IMR-90 (cell line): ENCODE measurements around the gene BRME1. TPM values are rescaled to one million over a fixed set of nuclear protein-coding genes. Genes with fewer than 3 reads are reported as not detected.
A peak's percentile ranks its signal among the peaks of the same experiment; 100 is the strongest.

Experiments
- ATAC-seq: fragments of 200-7000 bp; cut with Tn5 transposase; 2 replicates; pipeline ENCODE4 v1.9.1; 2020; ENCODE audit warnings: low read depth, mild to moderate bottlenecking, moderate library complexity
- BruUV-seq: library from RNA; stranded (reverse); fragments of 400-500 nt; replicated peaks from 2 replicates; lab custom pipeline; 2021; lab: Mats Ljungman, UMichigan
- CTCF ChIA-PET: fragments of 300-600 bp; formaldehyde crosslinking; extraction: SDS; loops from one replicate; lab custom pipeline; 2021; ENCODE audit warnings: antibody characterized with exemption; lab: Yijun Ruan, JAX
- POLR2A ChIA-PET: fragments of 300-600 bp; sonication (Branson Sonifier 250); formaldehyde crosslinking; loops from one replicate; lab custom pipeline; 2022; ENCODE audit warnings: antibody characterized with exemption; ENCODE audit not compliant: unreplicated experiment; lab: Charles Lee
- DNase-seq: peaks from one replicate; pipeline ENCODE4 v3.0.0; 2013
- H2AFZ ChIP-seq: replicated peaks from 2 replicates; pipeline ENCODE3; 2013; ENCODE audit warnings: low read length, mild to moderate bottlenecking; ENCODE audit not compliant: poor library complexity
- H2AK5ac ChIP-seq: 2 replicates; pipeline ENCODE4 v1.6.1; 2013; ENCODE audit warnings: low read depth, low read length, inconsistent platforms
- H2AK9ac ChIP-seq: replicated peaks from 2 replicates; pipeline ENCODE3; 2013; ENCODE audit warnings: mild to moderate bottlenecking, low read depth, low read length, moderate library complexity; ENCODE audit not compliant: poor library complexity
- H2BK120ac ChIP-seq: 2 replicates; pipeline ENCODE4 v1.6.1; 2013; ENCODE audit warnings: low read depth, low read length, inconsistent platforms
- H2BK15ac ChIP-seq: 3 replicates; pipeline ENCODE4 v1.6.1; 2013; ENCODE audit warnings: low read depth, low read length, inconsistent platforms
- H2BK20ac ChIP-seq: 2 replicates; pipeline ENCODE4 v1.6.1; 2013; ENCODE audit warnings: low read depth, mild to moderate bottlenecking, inconsistent platforms, low read length, moderate library complexity
- H2BK5ac ChIP-seq: 2 replicates; pipeline ENCODE4 v1.6.1; 2013; ENCODE audit warnings: mild to moderate bottlenecking, low read depth, low read length, inconsistent platforms; ENCODE audit not compliant: poor library complexity, severe bottlenecking
- H3K14ac ChIP-seq: replicated peaks from 2 replicates; pipeline ENCODE4 v1.6.1; 2013; ENCODE audit warnings: low read depth, low read length, inconsistent platforms
- H3K18ac ChIP-seq: 2 replicates; pipeline ENCODE4 v1.6.1; 2013; ENCODE audit warnings: low read depth, low read length, control low read depth
- H3K23ac ChIP-seq: 2 replicates; pipeline ENCODE4 v1.6.1; 2013; ENCODE audit warnings: low read depth, low read length, inconsistent platforms
- H3K27ac ChIP-seq: 2 replicates; pipeline ENCODE4 v1.5.1; 2013; ENCODE audit warnings: mild to moderate bottlenecking, control low read depth, low read length; ENCODE audit not compliant: insufficient read depth
- H3K27me3 ChIP-seq: 2 replicates; pipeline ENCODE4 v1.6.1; 2013; ENCODE audit warnings: low read length; ENCODE audit not compliant: control insufficient read depth, insufficient read depth
- H3K36me3 ChIP-seq: 2 replicates; pipeline ENCODE4 v1.6.1; 2013; ENCODE audit warnings: low read length, mixed read lengths; ENCODE audit not compliant: control insufficient read depth, insufficient read depth
- H3K4ac ChIP-seq: 2 replicates; pipeline ENCODE4 v1.6.1; 2013; ENCODE audit warnings: low read depth, low read length, inconsistent platforms
- H3K4me1 ChIP-seq: 2 replicates; pipeline ENCODE4 v1.6.1; 2013; ENCODE audit warnings: low read length, mixed read lengths; ENCODE audit not compliant: control insufficient read depth, insufficient read depth
- H3K4me2 ChIP-seq: 2 replicates; pipeline ENCODE4 v1.6.1; 2013; ENCODE audit warnings: low read depth, mild to moderate bottlenecking, control low read depth, low read length, moderate library complexity
- H3K4me3 ChIP-seq: 2 replicates; pipeline ENCODE4 v1.5.1; 2013; ENCODE audit warnings: low read depth, mild to moderate bottlenecking, control low read depth, low read length, moderate library complexity; ENCODE audit not compliant: insufficient read depth
- H3K56ac ChIP-seq: 2 replicates; pipeline ENCODE4 v1.6.1; 2013; ENCODE audit warnings: low read length, inconsistent platforms; ENCODE audit not compliant: insufficient read depth; ENCODE audit errors: extremely low read depth
- H3K79me1 ChIP-seq, 2 experiments: 2 replicates each; pipeline ENCODE4 v1.6.1; 2013; ENCODE audit warnings: low read length in 2 of 2, inconsistent platforms in 1 of 2, low read depth in 1 of 2
- H3K9ac ChIP-seq: 2 replicates; pipeline ENCODE4 v1.6.1; 2013; ENCODE audit warnings: low read depth, low read length, control low read depth
- H3K9me1 ChIP-seq: 2 replicates; pipeline ENCODE4 v1.6.1; 2013; ENCODE audit warnings: low read length, inconsistent platforms; ENCODE audit not compliant: insufficient read depth
- H3K9me3 ChIP-seq: 2 replicates; pipeline ENCODE4 v1.6.1; 2013; ENCODE audit warnings: low read length; ENCODE audit not compliant: control insufficient read depth, insufficient read depth
- H4K20me1 ChIP-seq: 2 replicates; pipeline ENCODE4 v1.6.1; 2013; ENCODE audit warnings: low read length, inconsistent platforms; ENCODE audit not compliant: insufficient read depth
- H4K5ac ChIP-seq: 2 replicates; pipeline ENCODE4 v1.6.1; 2013; ENCODE audit warnings: mild to moderate bottlenecking, low read depth, low read length, control low read depth
- H4K8ac ChIP-seq, 2 experiments: 2 replicates each; pipeline ENCODE4 v1.6.1; 2013; ENCODE audit warnings: low read depth in 2 of 2, low read length in 2 of 2, control low read depth in 1 of 2, inconsistent platforms in 1 of 2
- H4K91ac ChIP-seq: 2 replicates; pipeline ENCODE4 v1.6.1; 2013; ENCODE audit warnings: low read depth, low read length, inconsistent platforms; ENCODE audit not compliant: insufficient read depth
- BHLHE40 ChIP-seq: fragments of 150-350 bp; IDR thresholded peaks from 2 replicates; pipeline ENCODE4 v1.6.1; 2016; ENCODE audit warnings: mild to moderate bottlenecking, low read depth, low read length
- CEBPB ChIP-seq: IDR thresholded peaks from 2 replicates; pipeline ENCODE4 v1.6.1; 2012; ENCODE audit warnings: low read depth, low read length, improper control_type of control experiment
- CHD1 ChIP-seq: IDR thresholded peaks from 2 replicates; pipeline ENCODE4 v1.6.1; 2012; ENCODE audit warnings: low read depth, low read length, improper control_type of control experiment
- MAZ ChIP-seq: IDR thresholded peaks from 2 replicates; pipeline ENCODE4 v1.6.1; 2012; ENCODE audit warnings: low read depth, mild to moderate bottlenecking, low read length, improper control_type of control experiment, moderate library complexity, borderline replicate concordance
- POLR2A ChIP-seq: IDR thresholded peaks from 2 replicates; pipeline ENCODE4 v1.6.1; 2012; ENCODE audit warnings: mild to moderate bottlenecking, low read depth, low read length
- RAD21 ChIP-seq: IDR thresholded peaks from 2 replicates; pipeline ENCODE4 v1.6.1; 2012; ENCODE audit warnings: low read length, improper control_type of control experiment
- RCOR1 ChIP-seq: IDR thresholded peaks from 2 replicates; pipeline ENCODE4 v1.6.1; 2012; ENCODE audit warnings: mild to moderate bottlenecking, low read length, improper control_type of control experiment; ENCODE audit not compliant: insufficient replicate concordance
- RFX5 ChIP-seq: IDR thresholded peaks from 2 replicates; pipeline ENCODE4 v1.8.0; 2012; ENCODE audit warnings: low read depth, mild to moderate bottlenecking, low read length, moderate library complexity
- WGBS, 2 experiments: methylation state at CpG; one replicate each; pipeline versions ENCODE4 v1.1.5 to v1.1.7; 2013; ENCODE audit warnings: missing lambda C conversion rate in 2 of 2; ENCODE audit not compliant: insufficient read length in 1 of 2; ENCODE audit errors: extremely low coverage in 2 of 2; 5-methylcytosine and 5-hydroxymethylcytosine counted together
- dilution Hi-C: fragments of 300-500 bp; cut with HindIII; formaldehyde crosslinking; loops from one replicate; pipeline ENCODE4 v1.14.3; 2018; ENCODE audit warnings: low sequenced_read_pairs; ENCODE audit not compliant: unreplicated experiment
- in situ Hi-C: fragments of 300-500 bp; cut with MboI; formaldehyde crosslinking; loops from 3 replicates; pipeline ENCODE4 v1.14.3; 2019; ENCODE audit warnings: low sequenced_read_pairs, inconsistent platforms, mixed read lengths
- intact Hi-C: fragments of 100-400 bp; cut with micrococcal nuclease; formaldehyde crosslinking; loops from 2 replicates; pipeline ENCODE4 v1.10.0; 2022
- polyA plus RNA-seq, 3 experiments: library from polyadenylated mRNA; depleted of rRNA; stranded (reverse); fragments of >200 nt; gene quantifications; 2 replicates each; pipeline ENCODE4 v1.2.3, GENCODE V29; 2012; ENCODE audit warnings: low replicate concordance in 1 of 3
- total RNA-seq: library from RNA; depleted of rRNA; stranded (reverse); fragments of >200 nt; gene quantifications from 2 replicates; pipeline ENCODE4 v1.2.3, GENCODE V29; 2012
- TF ChIP-seq, protein P1 (sequence below): fragments of 150-350 bp; IDR thresholded peaks from 2 replicates; pipeline ENCODE4 v1.6.1; 2016; ENCODE audit warnings: low read depth, mild to moderate bottlenecking, low read length, moderate library complexity, borderline replicate concordance

The BRME1 gene
- total and polyA plus RNA-seq, 2 of the 4 experiments (the other 2 are of a cell fraction), result 0.18 to 0.38 TPM

DNA sequence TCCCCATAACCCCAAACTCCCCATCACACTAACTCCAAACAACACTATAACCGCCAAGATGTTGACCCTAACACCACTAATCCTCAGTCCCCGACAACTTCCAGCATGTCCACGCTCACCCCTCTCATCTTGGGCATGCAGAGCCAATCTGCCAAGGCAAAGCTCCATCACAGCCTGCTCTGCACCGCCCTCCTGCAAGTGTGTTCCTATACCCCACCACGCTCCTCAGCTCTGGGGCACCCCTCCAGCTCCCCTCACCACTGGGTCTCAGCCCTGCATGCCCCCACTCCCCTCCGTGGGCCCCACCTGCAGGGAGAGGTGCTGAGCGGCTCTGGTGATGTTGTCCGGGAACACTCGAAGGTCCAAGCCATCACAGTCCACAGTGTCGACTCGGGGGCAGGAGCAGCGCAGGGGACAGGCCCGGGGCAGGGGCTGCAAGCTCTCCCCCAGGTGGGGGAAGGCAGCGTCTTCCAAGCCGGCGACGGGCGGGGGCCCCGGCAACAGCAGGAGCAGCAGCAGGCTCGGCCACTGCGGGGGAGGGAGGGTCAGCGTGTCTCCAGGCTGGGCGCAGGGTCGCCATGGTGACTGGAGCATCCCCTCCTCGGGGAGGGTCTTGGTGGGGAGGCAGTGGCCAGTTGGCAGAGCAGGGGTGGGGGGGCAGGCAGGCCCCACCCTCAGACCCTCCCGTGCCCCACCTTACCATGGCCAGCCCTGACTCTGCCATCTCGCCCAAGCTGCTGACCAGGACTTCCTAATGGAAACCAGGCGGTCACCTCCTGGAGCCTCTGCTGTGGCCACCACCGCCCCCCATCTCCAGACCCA lies 31.8 kb upstream of the BRME1 start:
- 7% methylated on average over 7 of the region's 29 CpGs; no CpG with 5 or more reads in 1 of the 2 experiments for WGBS, 2 experiments
- no peak overlapping the region for H3K56ac ChIP-seq
- H3K9ac ChIP-seq, result peak overlapping the region; percentile 15
- H3K14ac ChIP-seq, result 0 out of 2 replicates have a peak overlapping the region, but pooled peaks have one; percentile 59
- peaks cover 5% of the 10 kb centered on the region for H3K9me1 ChIP-seq
- peak overlapping the region; percentile 86 for H2AFZ ChIP-seq
- H4K91ac ChIP-seq, result peak overlapping the region; percentile 68
- peak overlapping the region; percentile 71 for H3K23ac ChIP-seq
- H4K5ac ChIP-seq, result peak overlapping the region; percentile 9; the same call in 1 of the 2 replicates
- H3K18ac ChIP-seq, result peak overlapping the region; percentile 3; the same call in 1 of the 2 replicates
- peaks cover 6% of the 10 kb centered on the region for H3K36me3 ChIP-seq
- dilution Hi-C loops (no loop called here), intact Hi-C loops (no loop called here), in situ Hi-C loops (no loop called here)
- H3K4me2 ChIP-seq, result peak overlapping the region; percentile 83
- H3K27ac ChIP-seq, result peak overlapping the region; percentile 38
- H2BK5ac ChIP-seq, result no peak overlapping the region
- H4K8ac ChIP-seq, result peak overlapping the region; percentile 23 to 32; a peak in 1 of 4 replicates
- H2BK15ac ChIP-seq, result peak overlapping the region; percentile 97
- ATAC-seq, result peak; percentile 58
- CTCF ChIA-PET, result interaction anchor here (1.3 to 2.7 kb wide), 2 partner anchors 15 to 26 kb away, joined by 3 to 8 read pairs; partner anchors contain the start of gene DCAF15
- H3K79me1 ChIP-seq, result peaks cover 0 to 4% of the 10 kb centered on the region in 2 experiments; a peak in 1 of 4 replicates
- H3K4me3 ChIP-seq, result peak overlapping the region; percentile 51
- H2AK5ac ChIP-seq, result peak overlapping the region; percentile 83
- POLR2A ChIA-PET, result interaction anchor here (0.8 kb wide), 1 partner anchor 15 kb away, joined by 3 read pairs; no protein-coding TSS in a partner anchor
- no peaks in the 10 kb centered on the region for H4K20me1 ChIP-seq
- peak overlapping the region; percentile 50 for H3K4ac ChIP-seq
- H2BK20ac ChIP-seq, result peak overlapping the region; percentile 34; the same call in 1 of the 2 replicates
- H3K9me3 ChIP-seq, result no peaks in the 10 kb centered on the region
- no TSS peak for BruUV-seq
- no peaks in the 10 kb centered on the region for H3K27me3 ChIP-seq
- peaks cover 7% of the 10 kb centered on the region for H3K4me1 ChIP-seq
- TF ChIP-seq CEBPB (no peak), MAZ (no peak; the same call in 1 of the 2 replicates), POLR2A (no peak), RFX5 (no peak), RCOR1 (no peak), BHLHE40 (no peak), RAD21 (no peak), CHD1 (no peak)
- TF ChIP-seq, protein P1, sequence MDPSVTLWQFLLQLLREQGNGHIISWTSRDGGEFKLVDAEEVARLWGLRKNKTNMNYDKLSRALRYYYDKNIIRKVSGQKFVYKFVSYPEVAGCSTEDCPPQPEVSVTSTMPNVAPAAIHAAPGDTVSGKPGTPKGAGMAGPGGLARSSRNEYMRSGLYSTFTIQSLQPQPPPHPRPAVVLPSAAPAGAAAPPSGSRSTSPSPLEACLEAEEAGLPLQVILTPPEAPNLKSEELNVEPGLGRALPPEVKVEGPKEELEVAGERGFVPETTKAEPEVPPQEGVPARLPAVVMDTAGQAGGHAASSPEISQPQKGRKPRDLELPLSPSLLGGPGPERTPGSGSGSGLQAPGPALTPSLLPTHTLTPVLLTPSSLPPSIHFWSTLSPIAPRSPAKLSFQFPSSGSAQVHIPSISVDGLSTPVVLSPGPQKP, result no peak
- peak overlapping the region; percentile 55 for H2AK9ac ChIP-seq
- peak overlapping the region; percentile 79 for H2BK120ac ChIP-seq
- no peak for DNase-seq
